ENCODE results near the gene ADGRA3. TPM values are rescaled to one million over a fixed set of nuclear protein-coding genes. Genes with fewer than 3 reads are reported as not detected.

ADGRA3 gene
- total and polyA plus RNA-seq, 2 experiments from 2014 or later = 16.2 to 73.9 TPM

DNA sequence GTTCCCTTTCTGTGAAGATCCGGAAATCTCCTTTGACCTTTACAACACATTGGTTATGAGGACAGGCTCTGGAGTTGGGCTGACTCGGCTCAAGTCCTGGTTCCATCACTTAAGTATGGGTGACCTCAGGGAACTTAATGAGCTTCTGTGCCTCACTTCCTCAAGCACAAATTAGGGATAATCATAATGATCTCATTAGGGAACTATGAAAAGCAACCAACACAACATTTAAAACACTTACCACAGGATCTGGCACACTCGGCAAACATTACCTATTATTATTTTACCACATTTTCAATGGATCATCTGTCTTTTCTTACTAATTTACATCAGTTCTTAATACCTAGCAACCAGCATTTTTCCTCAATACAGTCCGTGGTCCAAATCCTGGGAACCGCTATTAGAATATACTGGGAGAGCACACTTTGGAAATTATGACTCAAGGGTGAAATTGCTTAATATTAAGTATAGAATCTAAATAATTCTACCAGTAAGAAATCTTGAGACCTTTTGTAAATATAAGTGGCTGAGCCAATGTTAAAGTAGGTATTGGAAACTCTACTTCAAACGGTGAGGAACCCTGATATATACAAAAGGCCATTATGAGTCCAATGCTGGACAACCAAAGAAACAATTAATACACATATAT is 19.6 kb downstream of the ADGRA3 start:
- Histone ChIP-seq H2AFZ (no peak overlapping the region), H3K9me2 (ENCODE audit: insufficient read depth) (no peaks in the 10 kb centered on the region), H3K4me1 (ENCODE audit: insufficient read depth) (peaks cover 13% of the 10 kb centered on the region), H3K79me2 (replicated peaks; ENCODE audit: insufficient read depth) (no peaks in the 10 kb centered on the region), H3K4me2 (no peak overlapping the region), H4K20me1 (replicated peaks; ENCODE audit: insufficient read depth) (peaks cover 28% of the 10 kb centered on the region; the same call in 1 of the 2 replicates), H3K4me3 (no peak overlapping the region), H3K36me3 (ENCODE audit: insufficient read depth) (no peaks in the 10 kb centered on the region), H3F3A (replicated peaks; ENCODE audit: low read depth) (no peaks in the 10 kb centered on the region), H3K27ac (ENCODE audit: low read depth) (no peak overlapping the region), H3K27me3 (ENCODE audit: insufficient read depth) (no peaks in the 10 kb centered on the region)
- peaks cover 4% of the 10 kb centered on the region; the same call in 1 of the 3 replicates for H3K36me3 Mint-ChIP-seq (ENCODE audit: low read depth)
- no peak for DNase-seq (ENCODE audit: low spot score)
- H3K27ac Mint-ChIP-seq = no peak overlapping the region; the same call in 1 of the 2 replicates
- H3K4me1 Mint-ChIP-seq = peaks cover 25% of the 10 kb centered on the region
- no peak overlapping the region for H3K4me3 Mint-ChIP-seq
- no peaks in the 10 kb centered on the region; the same call in 2 of the 3 replicates for H3K9me3 Mint-ChIP-seq
- ATAC-seq = no peak
- TF ChIP-seq STAT1 (IDR thresholded peaks at IDR 0.05; ENCODE audit: unreplicated experiment) (no peak), POLR2AphosphoS5 (IDR thresholded peaks at IDR 0.05; ENCODE audit: low read depth) (no peak), ZNF114 (CRISPR knock-in tag; IDR thresholded peaks at IDR 0.05) (no peak), CREB1 (CRISPR knock-in tag; IDR thresholded peaks at IDR 0.05; ENCODE audit: low read depth) (no peak), ETS1 (IDR thresholded peaks at IDR 0.05) (no peak), EZH2 (IDR thresholded peaks at IDR 0.05; ENCODE audit: low read depth, unreplicated experiment) (no peak), ZNF462 (CRISPR knock-in tag; IDR thresholded peaks at IDR 0.05) (no peak)
- TF ChIP-seq, protein P1, sequence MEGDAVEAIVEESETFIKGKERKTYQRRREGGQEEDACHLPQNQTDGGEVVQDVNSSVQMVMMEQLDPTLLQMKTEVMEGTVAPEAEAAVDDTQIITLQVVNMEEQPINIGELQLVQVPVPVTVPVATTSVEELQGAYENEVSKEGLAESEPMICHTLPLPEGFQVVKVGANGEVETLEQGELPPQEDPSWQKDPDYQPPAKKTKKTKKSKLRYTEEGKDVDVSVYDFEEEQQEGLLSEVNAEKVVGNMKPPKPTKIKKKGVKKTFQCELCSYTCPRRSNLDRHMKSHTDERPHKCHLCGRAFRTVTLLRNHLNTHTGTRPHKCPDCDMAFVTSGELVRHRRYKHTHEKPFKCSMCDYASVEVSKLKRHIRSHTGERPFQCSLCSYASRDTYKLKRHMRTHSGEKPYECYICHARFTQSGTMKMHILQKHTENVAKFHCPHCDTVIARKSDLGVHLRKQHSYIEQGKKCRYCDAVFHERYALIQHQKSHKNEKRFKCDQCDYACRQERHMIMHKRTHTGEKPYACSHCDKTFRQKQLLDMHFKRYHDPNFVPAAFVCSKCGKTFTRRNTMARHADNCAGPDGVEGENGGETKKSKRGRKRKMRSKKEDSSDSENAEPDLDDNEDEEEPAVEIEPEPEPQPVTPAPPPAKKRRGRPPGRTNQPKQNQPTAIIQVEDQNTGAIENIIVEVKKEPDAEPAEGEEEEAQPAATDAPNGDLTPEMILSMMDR (conservative IDR thresholded peaks at IDR 0.05; ENCODE audit: low read depth in 2 of 2) = no peak
- H3K27me3 Mint-ChIP-seq (ENCODE audit: insufficient read depth, low read depth, poor library complexity) = peaks cover 2% of the 10 kb centered on the region

All from GM23338 (cell line).